Measurements from ENCODE around the gene EIF4G1.

EIF4G1 gene

GRCh38 chr3:184282941-184283340 is 31.5 kb upstream of the EIF4G1 start:
- no peak for DNase-seq (ENCODE audit: low read depth)
- no peak overlapping the region for H3K4me3 ChIP-seq (ENCODE audit: low read length)
- no peak for TF ChIP-seq CTCF (conservative IDR thresholded peaks at IDR 0.05; ENCODE audit: low read depth, low read length)

GRCh38 chr3:184283681-184284080 is 30.7 kb upstream of the EIF4G1 start:
- DNase-seq (ENCODE audit: low read depth), result no peak
- TF ChIP-seq CTCF (conservative IDR thresholded peaks at IDR 0.05; ENCODE audit: low read depth, low read length), result no peak
- no peak overlapping the region for H3K4me3 ChIP-seq (ENCODE audit: low read length)

GRCh38 chr3:184284696-184285095 is 29.7 kb upstream of the EIF4G1 start:
- TF ChIP-seq CTCF (conservative IDR thresholded peaks at IDR 0.05; ENCODE audit: low read depth, low read length), result peak; percentile 67

GRCh38 chr3:184289426-184289938 is 24.9 kb upstream of the EIF4G1 start:
- H3K4me3 ChIP-seq (ENCODE audit: low read length), result no peak overlapping the region
- peak; percentile 68 for TF ChIP-seq CTCF (conservative IDR thresholded peaks at IDR 0.05; ENCODE audit: low read depth, low read length)
- no peak for DNase-seq (ENCODE audit: low read depth)

More at GRCh38 chr3:184284696-184285095, 29.7 kb upstream of the EIF4G1 start:
- DNase-seq (ENCODE audit: low read depth), result peak; percentile 48
- no peak overlapping the region for H3K4me3 ChIP-seq (ENCODE audit: low read length)

GRCh38 chr3:184290331-184290730 is 24.1 kb upstream of the EIF4G1 start:
- TF ChIP-seq CTCF (conservative IDR thresholded peaks at IDR 0.05; ENCODE audit: low read depth, low read length), result no peak
- DNase-seq (ENCODE audit: low read depth), result no peak
- no peak overlapping the region for H3K4me3 ChIP-seq (ENCODE audit: low read length)

GRCh38 chr3:184291044-184291737 is 23.2 kb upstream of the EIF4G1 start:
- no peak overlapping the region for H3K4me3 ChIP-seq (ENCODE audit: low read length)
- no peak for DNase-seq (ENCODE audit: low read depth)
- no peak for TF ChIP-seq CTCF (conservative IDR thresholded peaks at IDR 0.05; ENCODE audit: low read depth, low read length)

All from retinal pigment epithelial cell (primary cell).